Activated CD8-positive, alpha-beta memory T cell treated with anti-CD3 and anti-CD28 coated beads, Interleukin-2, amount 50 U/mL, for 4 hours (primary cell): ENCODE data around the gene GPR84.

Source experiments
- DNase-seq: peaks from one replicate; pipeline ENCODE4 v3.0.0-alpha.2; 2020

The GPR84 gene

GRCh38 chr12:54364413-54364812 is at the start of gene GPR84:
GPR84 (minus strand) TSS chr12:54364486; CDS start chr12:54363851, 635 bp downstream.
- no peak for DNase-seq

- peak; percentile 74 for DNase-seq
These were observed 49.3 kb upstream of the GPR84 start for GRCh38 chr12:54413284-54414190.

- no peak for DNase-seq
These were observed 48.5 kb upstream of the GPR84 start for GRCh38 chr12:54412786-54413185.

- DNase-seq, result no peak
These were observed 48.1 kb upstream of the GPR84 start for GRCh38 chr12:54412348-54412747.

- no peak for DNase-seq
These were observed 47.3 kb upstream of the GPR84 start for GRCh38 chr12:54411391-54412241.

GRCh38 chr12:54409267-54409666 is 45.0 kb upstream of the GPR84 start:
- DNase-seq, result no peak

- no peak for DNase-seq
These were observed 43.1 kb upstream of the GPR84 start for GRCh38 chr12:54407183-54407905.

- no peak for DNase-seq
These were observed 41.3 kb upstream of the GPR84 start for GRCh38 chr12:54405573-54405972.

GRCh38 chr12:54405106-54405505 is 40.8 kb upstream of the GPR84 start:
- no peak for DNase-seq

- peak; percentile 66 for DNase-seq
These were observed 40.0 kb upstream of the GPR84 start for GRCh38 chr12:54404061-54405004.

GRCh38 chr12:54401119-54401518 is 36.8 kb upstream of the GPR84 start:
- no peak for DNase-seq

- peak; percentile 90 for DNase-seq
These were observed 34.9 kb upstream of the GPR84 start for GRCh38 chr12:54398995-54399793.

- no peak for DNase-seq
These were observed 33.9 kb upstream of the GPR84 start for GRCh38 chr12:54398218-54398617.

GRCh38 chr12:54397157-54397556 is 32.9 kb upstream of the GPR84 start:
- no peak for DNase-seq

GRCh38 chr12:54395545-54395944 is 31.3 kb upstream of the GPR84 start:
- no peak for DNase-seq

- no peak for DNase-seq
These were observed 30.7 kb upstream of the GPR84 start for GRCh38 chr12:54394986-54395385.

- no peak for DNase-seq
These were observed 30.0 kb upstream of the GPR84 start for GRCh38 chr12:54394281-54394719.

- DNase-seq, result no peak
These were observed 29.5 kb upstream of the GPR84 start for GRCh38 chr12:54393743-54394142.

- DNase-seq, result no peak
These were observed 28.9 kb upstream of the GPR84 start for GRCh38 chr12:54393207-54393609.

- DNase-seq, result no peak
These were observed 28.4 kb upstream of the GPR84 start for GRCh38 chr12:54392485-54393206.
